Erythroblast (primary cell): ENCODE measurements around the gene SBNO2.

Source experiments
- GATA1 ChIP-seq: IDR thresholded peaks from 2 replicates; pipeline ENCODE4 v1.6.1; 2011; ENCODE audit warnings: low read depth, mild to moderate bottlenecking, control low read depth, low read length, moderate library complexity
- POLR2A ChIP-seq: IDR thresholded peaks from 2 replicates; pipeline ENCODE4 v1.6.1; 2011; ENCODE audit warnings: mild to moderate bottlenecking, low read length

- TF ChIP-seq POLR2A = no peak
- TF ChIP-seq GATA1 = no peak
Observed at GRCh38 chr19:1173159-1173844, 766 bp downstream of the SBNO2 start.
